ENCODE measurements around the gene DCLK1.
"Not testable (repeated sequence)": the region's sequence is repeated elsewhere in the genome, so short reads cannot be mapped to it uniquely, and the experiment has no call there.

DNA sequence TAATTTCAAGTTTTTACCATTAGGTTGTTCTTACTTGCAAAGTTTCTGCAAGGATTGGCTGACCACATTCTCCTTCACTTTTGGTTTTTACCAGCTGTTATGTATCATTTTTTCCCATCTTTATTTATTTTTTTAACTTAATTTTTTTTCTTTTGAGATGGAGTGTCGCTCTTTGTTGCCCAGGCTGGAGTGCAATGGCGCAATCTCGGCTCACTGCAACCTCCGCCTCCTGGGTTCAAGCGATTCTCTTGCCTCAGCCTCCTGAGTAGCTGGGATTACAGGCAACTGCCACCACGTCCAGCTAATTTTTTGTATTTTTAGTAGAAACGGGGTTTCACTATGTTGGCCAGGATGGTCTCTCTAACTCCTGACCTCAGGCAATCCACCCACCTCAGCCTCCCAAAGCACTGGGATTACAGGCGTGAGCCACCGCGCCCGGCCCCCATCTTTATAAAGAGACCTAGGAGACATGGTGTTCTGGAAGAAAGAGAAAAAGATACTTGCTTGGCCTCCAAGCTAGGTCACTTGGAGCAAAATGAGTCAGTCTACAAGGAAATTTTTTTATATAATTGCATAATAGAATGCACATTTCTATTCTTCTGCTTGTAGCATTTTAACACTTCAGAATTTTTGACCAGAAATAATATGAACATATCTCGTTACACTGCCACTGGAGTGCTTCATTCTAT lies 60.5 kb downstream of the DCLK1 start:
- TF ChIP-seq, protein P1, sequence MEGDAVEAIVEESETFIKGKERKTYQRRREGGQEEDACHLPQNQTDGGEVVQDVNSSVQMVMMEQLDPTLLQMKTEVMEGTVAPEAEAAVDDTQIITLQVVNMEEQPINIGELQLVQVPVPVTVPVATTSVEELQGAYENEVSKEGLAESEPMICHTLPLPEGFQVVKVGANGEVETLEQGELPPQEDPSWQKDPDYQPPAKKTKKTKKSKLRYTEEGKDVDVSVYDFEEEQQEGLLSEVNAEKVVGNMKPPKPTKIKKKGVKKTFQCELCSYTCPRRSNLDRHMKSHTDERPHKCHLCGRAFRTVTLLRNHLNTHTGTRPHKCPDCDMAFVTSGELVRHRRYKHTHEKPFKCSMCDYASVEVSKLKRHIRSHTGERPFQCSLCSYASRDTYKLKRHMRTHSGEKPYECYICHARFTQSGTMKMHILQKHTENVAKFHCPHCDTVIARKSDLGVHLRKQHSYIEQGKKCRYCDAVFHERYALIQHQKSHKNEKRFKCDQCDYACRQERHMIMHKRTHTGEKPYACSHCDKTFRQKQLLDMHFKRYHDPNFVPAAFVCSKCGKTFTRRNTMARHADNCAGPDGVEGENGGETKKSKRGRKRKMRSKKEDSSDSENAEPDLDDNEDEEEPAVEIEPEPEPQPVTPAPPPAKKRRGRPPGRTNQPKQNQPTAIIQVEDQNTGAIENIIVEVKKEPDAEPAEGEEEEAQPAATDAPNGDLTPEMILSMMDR (conservative IDR thresholded peaks at IDR 0.05 in 1 of 2, IDR thresholded peaks at IDR 0.05 in 1 of 2; ENCODE audit: low read depth in 1 of 2, low read length in 2 of 2) = not testable (repeated sequence)
- not testable (repeated sequence) for TF ChIP-seq EZH2 (IDR thresholded peaks at IDR 0.05; ENCODE audit: low read length, missing control alignments)
